ENCODE data around the gene PPP1R8.

- no peak for TF ChIP-seq NFRKB (IDR thresholded peaks at IDR 0.05)
- TF ChIP-seq PKNOX1 (IDR thresholded peaks at IDR 0.05), result no peak
- TF ChIP-seq FOXA1 (IDR thresholded peaks at IDR 0.05), result no peak
- no peak for TF ChIP-seq SP1 (IDR thresholded peaks at IDR 0.05)
- TF ChIP-seq ELF4 (IDR thresholded peaks at IDR 0.05), result no peak
- TF ChIP-seq TARDBP (IDR thresholded peaks at IDR 0.05), result no peak
- TF ChIP-seq ZNF384 (IDR thresholded peaks at IDR 0.05), result no peak
- no peak for TF ChIP-seq FOXM1 (IDR thresholded peaks at IDR 0.05; ENCODE audit: borderline replicate concordance)
- no peak for TF ChIP-seq BHLHE40 (IDR thresholded peaks at IDR 0.05; ENCODE audit: borderline replicate concordance)
- TF ChIP-seq CTBP1 (IDR thresholded peaks at IDR 0.05; ENCODE audit: borderline replicate concordance), result no peak
- TF ChIP-seq LEF1 (IDR thresholded peaks at IDR 0.05; ENCODE audit: borderline replicate concordance), result no peak
- no peak for TF ChIP-seq HDGF (IDR thresholded peaks at IDR 0.05; ENCODE audit: borderline replicate concordance)
- no peak for TF ChIP-seq L3MBTL2 (conservative IDR thresholded peaks at IDR 0.05)
Observed at GRCh38 chr1:27869719-27870085, 39.1 kb downstream of the PPP1R8 start.
